NCI-H446 treated with DMSO at 0.1 percent for 48 hours (cell line): ENCODE data around the gene STH.
"Not testable (repeated sequence)": the region's sequence is repeated elsewhere in the genome, so short reads cannot be mapped to it uniquely, and the experiment has no call there.

Experiments used
- DNase-seq: peaks from one replicate; lab custom pipeline; 2025; lab: John Stamatoyannopoulos, UW

STH gene

GRCh38 chr17:46007461-46007965 lies 8.5 kb downstream of the STH start:
- no peak for DNase-seq

GRCh38 chr17:46008591-46008990 lies 9.5 kb downstream of the STH start:
- no peak for DNase-seq

- no peak for DNase-seq
Measured at GRCh38 chr17:46009681-46010596, 10.9 kb downstream of the STH start.

- no peak for DNase-seq
Measured at GRCh38 chr17:46010597-46011186, 11.6 kb downstream of the STH start.

DNA sequence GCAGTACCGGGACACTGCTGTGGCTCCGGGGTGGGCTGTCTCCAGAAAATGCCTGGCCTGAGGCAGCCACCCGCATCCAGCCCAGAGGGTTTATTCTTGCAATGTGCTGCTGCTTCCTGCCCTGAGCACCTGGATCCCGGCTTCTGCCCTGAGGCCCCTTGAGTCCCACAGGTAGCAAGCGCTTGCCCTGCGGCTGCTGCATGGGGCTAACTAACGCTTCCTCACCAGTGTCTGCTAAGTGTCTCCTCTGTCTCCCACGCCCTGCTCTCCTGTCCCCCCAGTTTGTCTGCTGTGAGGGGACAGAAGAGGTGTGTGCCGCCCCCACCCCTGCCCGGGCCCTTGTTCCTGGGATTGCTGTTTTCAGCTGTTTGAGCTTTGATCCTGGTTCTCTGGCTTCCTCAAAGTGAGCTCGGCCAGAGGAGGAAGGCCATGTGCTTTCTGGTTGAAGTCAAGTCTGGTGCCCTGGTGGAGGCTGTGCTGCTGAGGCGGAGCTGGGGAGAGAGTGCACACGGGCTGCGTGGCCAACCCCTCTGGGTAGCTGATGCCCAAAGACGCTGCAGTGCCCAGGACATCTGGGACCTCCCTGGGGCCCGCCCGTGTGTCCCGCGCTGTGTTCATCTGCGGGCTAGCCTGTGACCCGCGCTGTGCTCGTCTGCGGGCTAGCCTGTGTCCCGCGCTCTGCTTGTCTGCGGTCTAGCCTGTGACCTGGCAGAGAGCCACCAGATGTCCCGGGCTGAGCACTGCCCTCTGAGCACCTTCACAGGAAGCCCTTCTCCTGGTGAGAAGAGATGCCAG lies 12.9 kb downstream of the STH start:
- no peak for DNase-seq

DNA sequence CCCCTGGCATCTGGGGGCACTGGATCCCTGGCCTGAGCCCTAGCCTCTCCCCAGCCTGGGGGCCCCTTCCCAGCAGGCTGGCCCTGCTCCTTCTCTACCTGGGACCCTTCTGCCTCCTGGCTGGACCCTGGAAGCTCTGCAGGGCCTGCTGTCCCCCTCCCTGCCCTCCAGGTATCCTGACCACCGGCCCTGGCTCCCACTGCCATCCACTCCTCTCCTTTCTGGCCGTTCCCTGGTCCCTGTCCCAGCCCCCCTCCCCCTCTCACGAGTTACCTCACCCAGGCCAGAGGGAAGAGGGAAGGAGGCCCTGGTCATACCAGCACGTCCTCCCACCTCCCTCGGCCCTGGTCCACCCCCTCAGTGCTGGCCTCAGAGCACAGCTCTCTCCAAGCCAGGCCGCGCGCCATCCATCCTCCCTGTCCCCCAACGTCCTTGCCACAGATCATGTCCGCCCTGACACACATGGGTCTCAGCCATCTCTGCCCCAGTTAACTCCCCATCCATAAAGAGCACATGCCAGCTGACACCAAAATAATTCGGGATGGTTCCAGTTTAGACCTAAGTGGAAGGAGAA lies 13.5 kb downstream of the STH start:
- DNase-seq = no peak

DNA sequence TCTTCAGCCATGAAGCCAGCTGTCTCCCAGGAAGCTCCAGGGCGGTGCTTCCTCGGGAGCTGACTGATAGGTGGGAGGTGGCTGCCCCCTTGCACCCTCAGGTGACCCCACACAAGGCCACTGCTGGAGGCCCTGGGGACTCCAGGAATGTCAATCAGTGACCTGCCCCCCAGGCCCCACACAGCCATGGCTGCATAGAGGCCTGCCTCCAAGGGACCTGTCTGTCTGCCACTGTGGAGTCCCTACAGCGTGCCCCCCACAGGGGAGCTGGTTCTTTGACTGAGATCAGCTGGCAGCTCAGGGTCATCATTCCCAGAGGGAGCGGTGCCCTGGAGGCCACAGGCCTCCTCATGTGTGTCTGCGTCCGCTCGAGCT lies 14.1 kb downstream of the STH start:
- no peak for DNase-seq

DNA sequence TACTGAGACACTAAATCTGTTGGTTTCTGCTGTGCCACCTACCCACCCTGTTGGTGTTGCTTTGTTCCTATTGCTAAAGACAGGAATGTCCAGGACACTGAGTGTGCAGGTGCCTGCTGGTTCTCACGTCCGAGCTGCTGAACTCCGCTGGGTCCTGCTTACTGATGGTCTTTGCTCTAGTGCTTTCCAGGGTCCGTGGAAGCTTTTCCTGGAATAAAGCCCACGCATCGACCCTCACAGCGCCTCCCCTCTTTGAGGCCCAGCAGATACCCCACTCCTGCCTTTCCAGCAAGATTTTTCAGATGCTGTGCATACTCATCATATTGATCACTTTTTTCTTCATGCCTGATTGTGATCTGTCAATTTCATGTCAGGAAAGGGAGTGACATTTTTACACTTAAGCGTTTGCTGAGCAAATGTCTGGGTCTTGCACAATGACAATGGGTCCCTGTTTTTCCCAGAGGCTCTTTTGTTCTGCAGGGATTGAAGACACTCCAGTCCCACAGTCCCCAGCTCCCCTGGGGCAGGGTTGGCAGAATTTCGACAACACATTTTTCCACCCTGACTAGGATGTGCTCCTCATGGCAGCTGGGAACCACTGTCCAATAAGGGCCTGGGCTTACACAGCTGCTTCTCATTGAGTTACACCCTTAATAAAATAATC lies 14.6 kb downstream of the STH start:
- DNase-seq = no peak

DNA sequence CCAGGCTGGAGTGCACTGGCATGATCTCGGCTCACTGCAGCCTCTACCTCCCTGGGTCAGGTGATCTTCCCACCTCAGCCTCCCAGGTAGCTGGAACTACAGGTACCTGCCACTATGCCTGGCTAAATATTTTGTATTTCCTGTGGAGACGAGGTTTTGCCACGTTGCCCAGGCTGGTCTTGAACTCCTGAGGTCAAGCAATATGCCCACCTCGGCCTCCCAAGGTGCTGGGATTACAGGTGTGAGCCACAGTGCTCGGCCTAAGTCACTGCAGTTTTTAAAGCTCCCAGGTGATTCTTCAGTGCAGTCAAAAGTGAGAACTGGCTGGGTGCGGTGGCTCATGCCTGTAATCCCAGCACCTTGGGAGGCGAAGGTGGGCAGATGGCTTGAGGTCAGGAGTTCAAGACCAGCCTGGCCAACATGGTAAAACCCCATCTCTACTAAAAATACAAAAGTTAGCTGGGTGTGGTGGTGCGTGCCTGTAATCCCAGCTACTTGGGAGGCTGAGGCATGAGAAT lies 20.4 kb downstream of the STH start:
- DNase-seq = not testable (repeated sequence)

- no peak for DNase-seq
Measured at GRCh38 chr17:46020023-46020761, 21.1 kb downstream of the STH start.

DNA sequence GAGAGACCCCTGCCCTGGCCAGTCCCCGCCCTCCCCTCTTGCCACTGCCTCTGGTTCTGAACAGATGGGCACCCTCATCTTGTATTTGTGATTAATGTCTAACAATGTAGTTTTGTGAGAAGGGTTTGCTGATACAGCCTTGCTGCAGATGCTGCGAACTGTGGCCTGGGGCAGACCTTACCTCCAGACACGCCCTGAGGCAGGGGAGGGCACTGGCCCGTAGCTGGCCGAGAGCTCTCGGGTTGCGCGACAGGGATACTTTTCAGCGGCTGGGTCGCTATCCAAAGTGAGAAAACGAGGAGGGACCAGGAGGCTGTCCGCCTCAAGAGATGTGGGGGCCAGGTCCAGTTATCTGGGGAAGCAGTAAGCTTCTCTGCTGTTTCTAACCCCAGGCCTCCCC lies 21.9 kb downstream of the STH start:
- DNase-seq = no peak

DNA sequence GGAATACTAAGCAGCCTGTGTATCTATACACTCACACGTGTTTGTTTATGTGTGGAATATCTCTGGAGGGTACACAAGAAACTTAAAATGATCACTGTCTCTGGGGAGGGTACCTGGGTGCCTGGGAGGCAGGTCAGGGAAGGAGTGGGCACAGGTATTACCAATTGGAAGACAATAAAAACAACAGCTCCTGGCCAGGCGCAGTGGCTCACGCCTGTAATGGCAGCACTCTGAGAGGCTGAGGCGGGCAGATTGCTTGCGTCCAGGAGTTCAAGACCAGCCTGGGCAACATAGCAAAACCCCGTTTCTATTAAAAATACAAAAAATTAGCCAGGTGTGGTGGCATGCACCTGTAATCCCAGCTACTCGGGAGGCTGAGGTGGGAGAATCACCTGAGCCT lies 24.3 kb downstream of the STH start:
- not testable (repeated sequence) for DNase-seq

DNA sequence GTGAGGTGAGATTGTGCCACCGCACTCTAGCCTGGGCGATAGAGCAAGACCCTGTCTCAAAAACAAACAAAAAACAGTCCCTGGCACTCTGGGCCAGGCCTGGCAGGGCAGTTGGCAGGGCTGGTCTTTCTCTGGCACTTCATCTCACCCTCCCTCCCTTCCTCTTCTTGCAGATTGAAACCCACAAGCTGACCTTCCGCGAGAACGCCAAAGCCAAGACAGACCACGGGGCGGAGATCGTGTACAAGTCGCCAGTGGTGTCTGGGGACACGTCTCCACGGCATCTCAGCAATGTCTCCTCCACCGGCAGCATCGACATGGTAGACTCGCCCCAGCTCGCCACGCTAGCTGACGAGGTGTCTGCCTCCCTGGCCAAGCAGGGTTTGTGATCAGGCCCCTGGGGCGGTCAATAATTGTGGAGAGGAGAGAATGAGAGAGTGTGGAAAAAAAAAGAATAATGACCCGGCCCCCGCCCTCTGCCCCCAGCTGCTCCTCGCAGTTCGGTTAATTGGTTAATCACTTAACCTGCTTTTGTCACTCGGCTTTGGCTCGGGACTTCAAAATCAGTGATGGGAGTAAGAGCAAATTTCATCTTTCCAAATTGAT lies 24.8 kb downstream of the STH start:
- no peak for DNase-seq

- DNase-seq = no peak
Measured at GRCh38 chr17:46024590-46024989, 25.5 kb downstream of the STH start.

DNA sequence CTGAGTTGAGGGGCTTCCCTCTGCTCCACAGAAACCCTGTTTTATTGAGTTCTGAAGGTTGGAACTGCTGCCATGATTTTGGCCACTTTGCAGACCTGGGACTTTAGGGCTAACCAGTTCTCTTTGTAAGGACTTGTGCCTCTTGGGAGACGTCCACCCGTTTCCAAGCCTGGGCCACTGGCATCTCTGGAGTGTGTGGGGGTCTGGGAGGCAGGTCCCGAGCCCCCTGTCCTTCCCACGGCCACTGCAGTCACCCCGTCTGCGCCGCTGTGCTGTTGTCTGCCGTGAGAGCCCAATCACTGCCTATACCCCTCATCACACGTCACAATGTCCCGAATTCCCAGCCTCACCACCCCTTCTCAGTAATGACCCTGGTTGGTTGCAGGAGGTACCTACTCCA lies 26.0 kb downstream of the STH start:
- no peak for DNase-seq

- no peak for DNase-seq
Measured at GRCh38 chr17:46025510-46026165, 26.6 kb downstream of the STH start.

DNA sequence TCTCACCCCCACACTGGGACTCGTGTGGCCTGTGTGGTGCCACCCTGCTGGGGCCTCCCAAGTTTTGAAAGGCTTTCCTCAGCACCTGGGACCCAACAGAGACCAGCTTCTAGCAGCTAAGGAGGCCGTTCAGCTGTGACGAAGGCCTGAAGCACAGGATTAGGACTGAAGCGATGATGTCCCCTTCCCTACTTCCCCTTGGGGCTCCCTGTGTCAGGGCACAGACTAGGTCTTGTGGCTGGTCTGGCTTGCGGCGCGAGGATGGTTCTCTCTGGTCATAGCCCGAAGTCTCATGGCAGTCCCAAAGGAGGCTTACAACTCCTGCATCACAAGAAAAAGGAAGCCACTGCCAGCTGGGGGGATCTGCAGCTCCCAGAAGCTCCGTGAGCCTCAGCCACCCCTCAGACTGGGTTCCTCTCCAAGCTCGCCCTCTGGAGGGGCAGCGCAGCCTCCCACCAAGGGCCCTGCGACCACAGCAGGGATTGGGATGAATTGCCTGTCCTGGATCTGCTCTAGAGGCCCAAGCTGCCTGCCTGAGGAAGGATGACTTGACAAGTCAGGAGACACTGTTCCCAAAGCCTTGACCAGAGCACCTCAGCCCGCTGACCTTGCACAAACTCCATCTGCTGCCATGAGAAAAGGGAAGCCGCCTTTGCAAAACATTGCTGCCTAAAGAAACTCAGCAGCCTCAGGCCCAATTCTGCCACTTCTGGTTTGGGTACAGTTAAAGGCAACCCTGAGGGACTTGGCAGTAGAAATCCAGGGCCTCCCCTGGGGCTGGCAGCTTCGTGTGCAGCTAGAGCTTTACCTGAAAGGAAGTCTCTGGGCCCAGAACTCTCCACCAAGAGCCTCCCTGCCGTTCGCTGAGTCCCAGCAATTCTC lies 27.4 kb downstream of the STH start:
- no peak for DNase-seq

GRCh38 chr17:46027048-46027975 lies 28.3 kb downstream of the STH start:
- DNase-seq = no peak
